ENCODE results near the gene ABI3BP. TPM values are rescaled to one million over a fixed set of nuclear protein-coding genes. Genes with fewer than 3 reads are reported as not detected.

The ABI3BP gene
- total and polyA plus RNA-seq, 4 donors, result 1.9 to 4.2 (median 2.4) TPM

- H3K4me1 ChIP-seq (ENCODE audit: control insufficient read depth in 4 of 4, insufficient read depth in 4 of 4, low read length in 3 of 4), result no peaks in the 10 kb centered on the region
- TF ChIP-seq SP1 (IDR thresholded peaks at IDR 0.05), result peak; percentile 22
- TF ChIP-seq ATF3 (IDR thresholded peaks at IDR 0.05), result no peak
- TF ChIP-seq JUND (IDR thresholded peaks at IDR 0.05), result peak; percentile 48 to 63
- no peak overlapping the region for H3K27ac ChIP-seq (ENCODE audit: low read depth in 1 of 2, low read length in 2 of 2)
- no peaks in the 10 kb centered on the region for H3K36me3 ChIP-seq (ENCODE audit: control insufficient read depth in 4 of 4, insufficient read depth in 3 of 4, low read depth in 1 of 4, low read length in 3 of 4)
- no peak for DNase-seq (ENCODE audit: low spot score)
- H3K9me3 ChIP-seq (ENCODE audit: control insufficient read depth in 4 of 4, low read length in 3 of 4), result peaks cover 0 to 2% (median 1%) of the 10 kb centered on the region in 4 donors
- no peak overlapping the region for H3K4me3 ChIP-seq (ENCODE audit: low read depth in 1 of 3, low read length in 3 of 3)
- no peaks in the 10 kb centered on the region for H3K27me3 ChIP-seq (ENCODE audit: control insufficient read depth in 4 of 4, insufficient read depth in 4 of 4, low read length in 3 of 4)
- H3K9ac ChIP-seq (ENCODE audit: low read depth in 1 of 2, low read length in 2 of 2), result no peak overlapping the region
- WGBS, result 63% methylated on average over 1 of the region's 1 CpG
These were observed 43.0 kb upstream of the ABI3BP start for GRCh38 chr3:101036213-101036618.

- Histone ChIP-seq H3K4me3 (ENCODE audit: low read depth in 1 of 3, low read length in 3 of 3) (no peak overlapping the region), H3K9me3 (ENCODE audit: control insufficient read depth in 4 of 4, low read length in 3 of 4) (peaks cover 0 to 2% (median 1%) of the 10 kb centered on the region in 4 donors), H3K27me3 (ENCODE audit: control insufficient read depth in 4 of 4, insufficient read depth in 4 of 4, low read length in 3 of 4) (no peaks in the 10 kb centered on the region), H3K9ac (ENCODE audit: low read depth in 1 of 2, low read length in 2 of 2) (no peak overlapping the region), H3K4me1 (ENCODE audit: control insufficient read depth in 4 of 4, insufficient read depth in 4 of 4, low read length in 3 of 4) (no peaks in the 10 kb centered on the region), H3K27ac (ENCODE audit: low read depth in 1 of 2, low read length in 2 of 2) (no peak overlapping the region), H3K36me3 (ENCODE audit: control insufficient read depth in 4 of 4, insufficient read depth in 3 of 4, low read depth in 1 of 4, low read length in 3 of 4) (no peaks in the 10 kb centered on the region)
- TF ChIP-seq HNF4A (conservative IDR thresholded peaks at IDR 0.05) (no peak), FOXA2 (IDR thresholded peaks at IDR 0.05) (no peak), YY1 (IDR thresholded peaks at IDR 0.05) (no peak), ZBTB33 (IDR thresholded peaks at IDR 0.05) (no peak), JUND (IDR thresholded peaks at IDR 0.05) (no peak), RXRA (IDR thresholded peaks at IDR 0.05) (no peak), FOXA1 (IDR thresholded peaks at IDR 0.05) (no peak), RAD21 (IDR thresholded peaks at IDR 0.05) (no peak), SP1 (IDR thresholded peaks at IDR 0.05) (no peak), HNF4G (IDR thresholded peaks at IDR 0.05) (no peak), ATF3 (IDR thresholded peaks at IDR 0.05) (no peak), TAF1 (conservative IDR thresholded peaks at IDR 0.05) (no peak), CTCF (IDR thresholded peaks at IDR 0.05; ENCODE audit: low read depth, low read length, missing input control) (no peak), REST (IDR thresholded peaks at IDR 0.05) (no peak), GABPA (IDR thresholded peaks at IDR 0.05 in 1 of 2, conservative IDR thresholded peaks at IDR 0.05 in 1 of 2) (no peak), NR2F2 (IDR thresholded peaks at IDR 0.05) (no peak), EGR1 (IDR thresholded peaks at IDR 0.05; ENCODE audit: low read depth in 2 of 2) (no peak)
- TF ChIP-seq, protein P1, sequence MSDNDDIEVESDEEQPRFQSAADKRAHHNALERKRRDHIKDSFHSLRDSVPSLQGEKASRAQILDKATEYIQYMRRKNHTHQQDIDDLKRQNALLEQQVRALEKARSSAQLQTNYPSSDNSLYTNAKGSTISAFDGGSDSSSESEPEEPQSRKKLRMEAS (IDR thresholded peaks at IDR 0.05), result no peak
- no peak for DNase-seq (ENCODE audit: low spot score)
- 90% methylated on average over 5 of the region's 5 CpGs for WGBS
These were observed 34.1 kb upstream of the ABI3BP start for GRCh38 chr3:101027286-101027685.
